ENCODE measurements around the gene TBC1D22B.
"Not testable (repeated sequence)": the region's sequence is repeated elsewhere in the genome, so short reads cannot be mapped to it uniquely, and the experiment has no call there.

The TBC1D22B gene

DNA sequence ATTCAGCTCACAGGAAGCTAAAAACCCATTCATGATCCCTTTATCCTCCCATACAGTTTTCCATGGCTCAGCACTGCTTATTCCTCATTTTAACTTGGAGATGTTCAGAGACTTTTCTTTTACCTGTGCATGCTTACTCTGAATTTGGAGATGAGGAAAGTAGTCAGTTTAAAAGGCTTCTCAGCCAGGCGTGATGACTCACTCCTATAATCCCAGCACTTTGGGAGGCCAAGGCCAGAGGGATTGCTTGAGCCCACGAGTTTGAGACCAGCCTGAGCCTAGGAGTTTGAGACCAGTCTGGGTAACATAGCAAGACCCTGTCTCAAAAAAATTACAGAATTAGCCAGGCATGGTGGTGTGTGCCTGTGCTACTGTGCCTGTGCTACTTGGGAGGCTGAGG is 30.7 kb downstream of the TBC1D22B start:
- H3K27ac ChIP-seq: no peak overlapping the region
- TF ChIP-seq, protein P1, sequence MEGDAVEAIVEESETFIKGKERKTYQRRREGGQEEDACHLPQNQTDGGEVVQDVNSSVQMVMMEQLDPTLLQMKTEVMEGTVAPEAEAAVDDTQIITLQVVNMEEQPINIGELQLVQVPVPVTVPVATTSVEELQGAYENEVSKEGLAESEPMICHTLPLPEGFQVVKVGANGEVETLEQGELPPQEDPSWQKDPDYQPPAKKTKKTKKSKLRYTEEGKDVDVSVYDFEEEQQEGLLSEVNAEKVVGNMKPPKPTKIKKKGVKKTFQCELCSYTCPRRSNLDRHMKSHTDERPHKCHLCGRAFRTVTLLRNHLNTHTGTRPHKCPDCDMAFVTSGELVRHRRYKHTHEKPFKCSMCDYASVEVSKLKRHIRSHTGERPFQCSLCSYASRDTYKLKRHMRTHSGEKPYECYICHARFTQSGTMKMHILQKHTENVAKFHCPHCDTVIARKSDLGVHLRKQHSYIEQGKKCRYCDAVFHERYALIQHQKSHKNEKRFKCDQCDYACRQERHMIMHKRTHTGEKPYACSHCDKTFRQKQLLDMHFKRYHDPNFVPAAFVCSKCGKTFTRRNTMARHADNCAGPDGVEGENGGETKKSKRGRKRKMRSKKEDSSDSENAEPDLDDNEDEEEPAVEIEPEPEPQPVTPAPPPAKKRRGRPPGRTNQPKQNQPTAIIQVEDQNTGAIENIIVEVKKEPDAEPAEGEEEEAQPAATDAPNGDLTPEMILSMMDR (IDR thresholded peaks at IDR 0.05): no peak
- no peak overlapping the region for H3K4me3 ChIP-seq
- no peak for DNase-seq (ENCODE audit: low spot score)

GRCh38 chr6:37289931-37290330 is 32.4 kb downstream of the TBC1D22B start:
- no peak overlapping the region for H3K4me3 ChIP-seq
- no peak overlapping the region for H3K27ac ChIP-seq
- DNase-seq (ENCODE audit: low spot score): no peak
- TF ChIP-seq, protein P1 (IDR thresholded peaks at IDR 0.05): no peak

DNA sequence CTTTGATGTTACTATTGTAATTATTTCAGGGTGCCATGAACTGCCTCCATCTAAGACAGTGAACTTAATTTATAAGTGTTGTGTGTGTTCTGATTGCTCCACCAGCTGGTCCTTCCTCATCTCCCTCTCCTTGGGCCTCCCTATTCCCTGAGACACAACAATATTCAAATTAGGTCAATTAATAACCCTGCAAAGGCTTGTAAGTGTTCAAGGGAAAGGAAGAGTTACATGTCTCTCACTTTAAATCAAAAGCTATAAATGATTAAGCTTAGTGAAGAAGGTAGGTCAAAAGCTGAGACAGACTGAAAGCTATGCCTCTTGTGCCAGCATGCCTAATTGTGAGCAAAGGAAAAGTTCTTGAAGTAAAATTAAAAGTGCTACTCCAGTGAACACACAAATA is 35.9 kb downstream of the TBC1D22B start:
- TF ChIP-seq, protein P1 (IDR thresholded peaks at IDR 0.05): no peak

GRCh38 chr6:37297637-37298036 is 40.1 kb downstream of the TBC1D22B start:
- H3K4me3 ChIP-seq; DNase-seq (ENCODE audit: low spot score); H3K27ac ChIP-seq: not testable (repeated sequence)

More for the DNA sequence above, 35.9 kb downstream of the TBC1D22B start:
- H3K27ac ChIP-seq: no peak overlapping the region
- no peak for DNase-seq (ENCODE audit: low spot score)
- H3K4me3 ChIP-seq: no peak overlapping the region

- TF ChIP-seq, protein P1 (IDR thresholded peaks at IDR 0.05): no peak
- H3K27ac ChIP-seq: no peak overlapping the region
- H3K4me3 ChIP-seq: no peak overlapping the region
- no peak for DNase-seq (ENCODE audit: low spot score)
Observed at GRCh38 chr6:37298958-37299357, 41.4 kb downstream of the TBC1D22B start.

DNA sequence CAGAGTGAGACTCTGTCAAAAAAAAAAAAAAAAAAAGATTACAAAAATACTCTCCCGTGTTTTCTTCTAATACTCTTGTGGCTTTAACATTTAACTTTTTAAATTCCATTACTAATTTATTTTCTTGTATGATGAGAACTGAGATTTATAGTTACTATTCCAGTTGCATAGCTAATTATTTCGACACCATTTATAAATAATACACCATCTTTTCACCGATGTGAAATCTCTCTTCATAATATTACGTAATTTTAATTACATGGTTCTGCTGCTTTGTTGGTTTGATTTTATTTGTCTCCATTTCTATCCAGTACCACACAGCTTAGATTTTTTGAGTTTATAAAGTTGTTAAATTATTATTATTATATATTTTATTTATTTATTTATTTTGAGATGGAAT is 42.4 kb downstream of the TBC1D22B start:
- TF ChIP-seq, protein P1 (IDR thresholded peaks at IDR 0.05): no peak
- H3K27ac ChIP-seq: no peak overlapping the region
- no peak for DNase-seq (ENCODE audit: low spot score)
- no peak overlapping the region for H3K4me3 ChIP-seq

- H3K4me3 ChIP-seq: no peak overlapping the region
- TF ChIP-seq, protein P1 (IDR thresholded peaks at IDR 0.05): no peak
- no peak for DNase-seq (ENCODE audit: low spot score)
- H3K27ac ChIP-seq: no peak overlapping the region
Observed at GRCh38 chr6:37302086-37302686, 44.6 kb downstream of the TBC1D22B start.
